ENCODE data around the gene MMEL1.
A peak's percentile ranks its signal among the peaks of the same experiment; 100 is the strongest.

The MMEL1 gene

DNA sequence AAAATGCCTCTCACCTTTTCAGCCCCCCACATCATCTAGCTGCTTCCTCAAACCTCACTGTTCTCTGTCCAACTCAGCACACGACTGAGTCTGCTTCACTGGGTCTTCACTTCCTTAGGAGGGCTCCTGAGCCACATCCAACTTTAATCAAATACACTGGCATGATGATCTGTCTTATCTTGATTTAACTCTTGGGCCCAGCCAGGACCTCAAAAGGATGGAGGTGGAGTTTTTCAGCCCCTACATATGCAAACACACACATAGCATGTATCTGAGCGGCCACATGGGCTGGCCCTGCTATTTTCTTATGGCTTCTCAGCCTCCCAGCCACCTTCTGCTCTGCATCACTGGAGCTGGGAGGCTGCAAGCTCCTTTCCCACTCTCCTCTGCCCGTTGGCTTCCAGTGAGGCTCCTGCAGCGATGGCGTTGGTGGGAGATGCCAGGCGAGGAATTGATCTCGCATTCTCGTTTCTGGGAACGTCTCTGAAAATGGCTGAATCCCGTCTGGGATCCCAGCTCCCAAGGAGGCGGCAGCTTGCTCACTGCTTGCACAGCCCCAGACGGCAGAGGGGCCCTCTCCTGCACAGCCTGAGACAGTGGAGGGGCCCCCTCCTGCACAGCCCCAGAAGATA, 48.0 kb downstream of the MMEL1 start:
- H3K9me2 ChIP-seq (replicated peaks; ENCODE audit: insufficient read depth, low read length): no peaks in the 10 kb centered on the region
- H3K4me2 ChIP-seq (ENCODE audit: low read depth, low read length): peak overlapping the region; percentile 65
- peaks cover 54% of the 10 kb centered on the region for H3K27me3 ChIP-seq (replicated peaks; ENCODE audit: insufficient read depth, low read length)
- peak overlapping the region; percentile 62; the same call in 1 of the 2 replicates for H3K9ac ChIP-seq (ENCODE audit: low read length)
- H2AFZ ChIP-seq (ENCODE audit: low read length): peak overlapping the region; percentile 31; the same call in 1 of the 2 replicates
- H4K20me1 ChIP-seq (ENCODE audit: insufficient read depth, low read length): no peaks in the 10 kb centered on the region
- H3K4me1 ChIP-seq (ENCODE audit: low read length): peaks cover 5% of the 10 kb centered on the region; the same call in 1 of the 2 replicates
- H3K79me2 ChIP-seq (ENCODE audit: low read length): no peaks in the 10 kb centered on the region
- DNase-seq: no peak
- TF ChIP-seq EZH2 (optimal IDR thresholded peaks at IDR 0.05; ENCODE audit: low read depth, low read length): no peak
- H3K36me3 ChIP-seq (replicated peaks; ENCODE audit: insufficient read depth, low read length): no peaks in the 10 kb centered on the region
- no peaks in the 10 kb centered on the region for H3K9me3 ChIP-seq (replicated peaks; ENCODE audit: insufficient read depth, low read length)
- H3F3A ChIP-seq (ENCODE audit: insufficient read depth, low read length): 0 out of 2 replicates have a peak, but pooled peaks cover 4% of the 10 kb centered on the region
- H3K4me3 ChIP-seq (ENCODE audit: low read length): peak overlapping the region; percentile 76
- no peak overlapping the region; the same call in 1 of the 2 replicates for H3K27ac ChIP-seq (ENCODE audit: low read length)

DNA sequence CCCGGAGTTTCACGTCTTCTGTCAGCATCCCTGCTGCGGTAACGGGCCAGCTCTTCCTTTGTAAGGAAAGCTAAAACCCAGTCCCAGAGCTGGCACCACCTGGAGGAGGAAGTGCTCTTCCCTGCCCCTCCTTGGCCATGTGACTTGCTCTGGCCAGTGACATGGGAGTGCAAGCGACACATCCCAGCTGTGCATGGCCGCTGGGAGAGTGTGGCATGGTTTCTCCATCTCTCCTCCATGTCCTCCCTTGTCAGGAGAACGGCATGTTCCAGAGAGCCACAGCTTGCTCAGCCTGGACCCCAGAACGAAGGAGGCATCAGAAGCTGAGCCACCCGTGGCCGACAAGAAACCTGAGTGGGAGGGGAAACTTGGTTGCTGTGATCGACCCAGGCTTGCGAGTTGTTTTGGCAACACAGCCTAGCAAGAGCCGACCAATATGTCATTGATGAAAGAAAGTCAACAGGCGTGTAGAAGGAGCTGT, 48.9 kb downstream of the MMEL1 start:
- H3K9me3 ChIP-seq (replicated peaks; ENCODE audit: insufficient read depth, low read length): no peaks in the 10 kb centered on the region
- TF ChIP-seq EZH2phosphoT487 (IDR thresholded peaks at IDR 0.05; ENCODE audit: low read length): no peak
- no peak for TF ChIP-seq EZH2 (optimal IDR thresholded peaks at IDR 0.05; ENCODE audit: low read depth, low read length)
- TF ChIP-seq, protein P1, sequence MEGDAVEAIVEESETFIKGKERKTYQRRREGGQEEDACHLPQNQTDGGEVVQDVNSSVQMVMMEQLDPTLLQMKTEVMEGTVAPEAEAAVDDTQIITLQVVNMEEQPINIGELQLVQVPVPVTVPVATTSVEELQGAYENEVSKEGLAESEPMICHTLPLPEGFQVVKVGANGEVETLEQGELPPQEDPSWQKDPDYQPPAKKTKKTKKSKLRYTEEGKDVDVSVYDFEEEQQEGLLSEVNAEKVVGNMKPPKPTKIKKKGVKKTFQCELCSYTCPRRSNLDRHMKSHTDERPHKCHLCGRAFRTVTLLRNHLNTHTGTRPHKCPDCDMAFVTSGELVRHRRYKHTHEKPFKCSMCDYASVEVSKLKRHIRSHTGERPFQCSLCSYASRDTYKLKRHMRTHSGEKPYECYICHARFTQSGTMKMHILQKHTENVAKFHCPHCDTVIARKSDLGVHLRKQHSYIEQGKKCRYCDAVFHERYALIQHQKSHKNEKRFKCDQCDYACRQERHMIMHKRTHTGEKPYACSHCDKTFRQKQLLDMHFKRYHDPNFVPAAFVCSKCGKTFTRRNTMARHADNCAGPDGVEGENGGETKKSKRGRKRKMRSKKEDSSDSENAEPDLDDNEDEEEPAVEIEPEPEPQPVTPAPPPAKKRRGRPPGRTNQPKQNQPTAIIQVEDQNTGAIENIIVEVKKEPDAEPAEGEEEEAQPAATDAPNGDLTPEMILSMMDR (IDR thresholded peaks at IDR 0.05; ENCODE audit: low read length): no peak
- H3K79me2 ChIP-seq (ENCODE audit: low read length): no peaks in the 10 kb centered on the region
- H3K4me3 ChIP-seq (ENCODE audit: low read length): no peak overlapping the region
- no peaks in the 10 kb centered on the region for H4K20me1 ChIP-seq (ENCODE audit: insufficient read depth, low read length)
- H3K36me3 ChIP-seq (replicated peaks; ENCODE audit: insufficient read depth, low read length): no peaks in the 10 kb centered on the region
- no peak overlapping the region for H3K27ac ChIP-seq (ENCODE audit: low read length)
- no peak for DNase-seq
- no peak overlapping the region for H2AFZ ChIP-seq (ENCODE audit: low read length)
- peaks cover 5% of the 10 kb centered on the region for H3K4me1 ChIP-seq (ENCODE audit: low read length)
- no peaks in the 10 kb centered on the region for H3K9me2 ChIP-seq (replicated peaks; ENCODE audit: insufficient read depth, low read length)
- 0 out of 2 replicates have a peak, but pooled peaks cover 4% of the 10 kb centered on the region for H3F3A ChIP-seq (ENCODE audit: insufficient read depth, low read length)
- no peak overlapping the region for H3K9ac ChIP-seq (ENCODE audit: low read length)
- peaks cover 61% of the 10 kb centered on the region for H3K27me3 ChIP-seq (replicated peaks; ENCODE audit: insufficient read depth, low read length)
- H3K4me2 ChIP-seq (ENCODE audit: low read depth, low read length): no peak overlapping the region

DNA sequence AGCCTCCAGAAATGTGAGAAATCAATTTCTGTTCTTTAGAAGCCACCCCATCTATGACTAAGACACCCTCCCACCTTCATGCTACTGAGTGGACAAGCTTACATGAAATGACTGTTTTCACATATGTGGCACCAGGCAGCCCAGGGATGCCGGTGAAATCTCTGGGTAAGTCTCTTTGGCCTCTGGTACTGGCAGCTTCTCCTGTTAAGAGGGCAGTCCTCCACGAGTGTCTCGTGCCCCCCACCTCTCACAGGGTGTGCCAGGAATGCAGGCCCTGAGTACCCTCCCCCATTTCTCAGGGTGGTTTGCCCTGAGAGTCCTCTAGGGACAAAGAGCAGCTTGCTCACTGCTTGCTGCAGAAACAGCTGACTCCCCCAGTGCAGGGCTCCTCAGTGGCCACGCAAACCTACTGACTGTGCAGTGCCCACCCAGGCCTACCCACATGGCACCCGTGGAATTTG, 49.5 kb downstream of the MMEL1 start:
- Histone ChIP-seq H3K9ac (ENCODE audit: low read length) (no peak overlapping the region), H3K4me3 (ENCODE audit: low read length) (no peak overlapping the region), H3K4me1 (ENCODE audit: low read length) (peaks cover 9% of the 10 kb centered on the region)

More for the DNA sequence above, 49.5 kb downstream of the MMEL1 start:
- H4K20me1 ChIP-seq (ENCODE audit: insufficient read depth, low read length): no peaks in the 10 kb centered on the region
- no peaks in the 10 kb centered on the region for H3K36me3 ChIP-seq (replicated peaks; ENCODE audit: insufficient read depth, low read length)
- peaks cover 66% of the 10 kb centered on the region for H3K27me3 ChIP-seq (replicated peaks; ENCODE audit: insufficient read depth, low read length)
- no peaks in the 10 kb centered on the region for H3K9me2 ChIP-seq (replicated peaks; ENCODE audit: insufficient read depth, low read length)
- no peaks in the 10 kb centered on the region for H3K79me2 ChIP-seq (ENCODE audit: low read length)
- no peak for TF ChIP-seq EZH2phosphoT487 (IDR thresholded peaks at IDR 0.05; ENCODE audit: low read length)
- TF ChIP-seq, protein P1 (IDR thresholded peaks at IDR 0.05; ENCODE audit: low read length): no peak
- no peak for TF ChIP-seq EZH2 (optimal IDR thresholded peaks at IDR 0.05; ENCODE audit: low read depth, low read length)
- no peak overlapping the region for H2AFZ ChIP-seq (ENCODE audit: low read length)
- 0 out of 2 replicates have a peak, but pooled peaks cover 8% of the 10 kb centered on the region for H3F3A ChIP-seq (ENCODE audit: insufficient read depth, low read length)
- no peak overlapping the region for H3K4me2 ChIP-seq (ENCODE audit: low read depth, low read length)
- no peaks in the 10 kb centered on the region for H3K9me3 ChIP-seq (replicated peaks; ENCODE audit: insufficient read depth, low read length)
- H3K27ac ChIP-seq (ENCODE audit: low read length): no peak overlapping the region
- DNase-seq: no peak
